ENCODE results near the gene ZNF831.

- TF ChIP-seq CTCF (IDR thresholded peaks at IDR 0.05) (no peak), POLR2A (IDR thresholded peaks at IDR 0.05) (no peak)
Observed at GRCh38 chr20:59178983-59179595, 15.5 kb downstream of the ZNF831 start.
